H1 (cell line): ENCODE results near the gene TPPP3. TPM values are rescaled to one million over a fixed set of nuclear protein-coding genes. Genes with fewer than 3 reads are reported as not detected.

Source experiments
- KDM1A ChIP-seq: fragments of 200-600, 300-600 bp; sonication (generic); IDR thresholded peaks from 2 replicates; pipeline ENCODE4 v1.7.1; 2016; ENCODE audit warnings: mild to moderate bottlenecking, low read length, borderline replicate concordance
- MAFK ChIP-seq: IDR thresholded peaks from 2 replicates; pipeline ENCODE4 v1.6.1; 2012; ENCODE audit warnings: low read depth, mild to moderate bottlenecking, improper control_type of control experiment, low read length
- SIX5 ChIP-seq: IDR thresholded peaks from 2 replicates; pipeline ENCODE4 v1.6.1; 2011; ENCODE audit warnings: mild to moderate bottlenecking, low read depth, low read length
- polyA plus RNA-seq, 7 experiments: library from polyadenylated mRNA; depleted of rRNA in 3 of 7; stranded (reverse) in 5 of 7; unstranded in 2 of 7; fragments of >200 nt in 5 of 7; fragments of 200-250 nt in 2 of 7; gene quantifications; 1 replicate in 5 of 7; 2 replicates in 1 of 7; 4 replicates in 1 of 7; pipeline versions ENCODE4 v1.2.1 to v1.2.3, GENCODE V29; 2011 to 2013; ENCODE audit warnings: missing spikeins in 2 of 7, mixed read lengths in 2 of 7
- total RNA-seq: library from RNA; stranded (reverse); fragmentation: NEBNext Ultra II Directional; extraction: Animal tissue kit (Norgen Biotek cat#: 25700); gene quantifications from 2 replicates; pipeline ENCODE4 v1.2.1, GENCODE V29; 2021

TPPP3 gene
- total and polyA plus RNA-seq, 2 of the 8 experiments (the other 6 are each of a cell fraction or from before 2014, with no cell fraction given): 0.77 to 1.0 TPM

GRCh38 chr16:67389911-67390815 lies 3.1 kb downstream of the TPPP3 start (continued):
- no peak for TF ChIP-seq KDM1A
- TF ChIP-seq SIX5: no peak
- no peak for TF ChIP-seq MAFK
